ENCODE measurements around the gene ELAVL4. TPM values are rescaled to one million over a fixed set of nuclear protein-coding genes. Genes with fewer than 3 reads are reported as not detected.

ELAVL4 gene
- total and polyA plus RNA-seq, 2 of the 8 experiments (the other 6 are each of a cell fraction or from before 2014, with no cell fraction given), result 0.21 to 0.89 TPM

GRCh38 chr1:50095716-50096115 is 13.0 kb upstream of the ELAVL4 start:
- no peak for FAIRE-seq
- POLR2A ChIA-PET (ENCODE audit: partially characterized antibody), result no interaction called here
- Histone ChIP-seq H3K4me1 (replicated peaks in 1 of 4; ENCODE audit: control insufficient read depth in 3 of 4, insufficient read depth in 4 of 4, low read length in 3 of 4) (no peaks in the 10 kb centered on the region), H3K23ac (ENCODE audit: insufficient read length) (no peak overlapping the region), H4K20me1 (replicated peaks in 1 of 2; ENCODE audit: control insufficient read depth in 1 of 2, insufficient read depth in 2 of 2, low read length in 2 of 2) (no peaks in the 10 kb centered on the region), H4K5ac (ENCODE audit: insufficient read length, low read depth, low read length) (no peak overlapping the region), H3K9me3 (ENCODE audit: insufficient read depth in 2 of 2, low read depth in 1 of 2, low read length in 1 of 2) (peaks cover 5 to 20% of the 10 kb centered on the region in 2 experiments; a peak in 2 of 4 replicates), H3K9ac (replicated peaks in 1 of 4; ENCODE audit: extremely low read depth in 1 of 4, low read depth in 3 of 4, low read length in 3 of 4) (no peak overlapping the region), H2AFZ (ENCODE audit: low read length) (no peak overlapping the region), H2BK5ac (ENCODE audit: low read depth, low read length) (no peak overlapping the region), H3K27ac (ENCODE audit: low read depth, low read length) (no peak overlapping the region), H3K4me2 (ENCODE audit: insufficient read depth in 1 of 2, low read depth in 2 of 2, low read length in 2 of 2) (no peak overlapping the region), H3K14ac (ENCODE audit: insufficient read length) (no peak overlapping the region), H3K36me3 (ENCODE audit: control insufficient read depth in 2 of 4, insufficient read depth in 4 of 4, low read length in 3 of 4) (no peaks in the 10 kb centered on the region), H3K23me2 (ENCODE audit: low read depth, low read length) (no peaks in the 10 kb centered on the region), H4K8ac (ENCODE audit: extremely low read depth, insufficient read depth, low read length) (no peak overlapping the region), H2BK12ac (ENCODE audit: low read depth, low read length) (no peak overlapping the region), H2AK5ac (ENCODE audit: low read depth, low read length) (no peak overlapping the region), H3K27me3 (replicated peaks in 1 of 4; ENCODE audit: control insufficient read depth in 3 of 4, extremely low read depth in 1 of 4, insufficient read depth in 3 of 4, low read length in 3 of 4) (no peaks in the 10 kb centered on the region), H3K4ac (replicated peaks; ENCODE audit: insufficient read length, low read depth, low read length) (no peak overlapping the region), H4K91ac (replicated peaks; ENCODE audit: insufficient read length, low read length) (no peak overlapping the region), H3K79me1 (ENCODE audit: low read depth, low read length) (no peaks in the 10 kb centered on the region), H3K18ac (ENCODE audit: extremely low read depth, low read length) (no peak overlapping the region), H3K4me3 (ENCODE audit: extremely low read depth in 1 of 4, insufficient read depth in 2 of 4, low read depth in 3 of 4, low read length in 4 of 4) (no peak overlapping the region), H2BK20ac (ENCODE audit: low read length) (no peak overlapping the region), H3K56ac (replicated peaks; ENCODE audit: insufficient read length, low read depth, low read length) (no peak overlapping the region), H2BK120ac (replicated peaks; ENCODE audit: low read depth, low read length) (no peak overlapping the region), H3K79me2 (ENCODE audit: control insufficient read depth in 1 of 2, insufficient read depth in 2 of 2, low read length in 2 of 2) (no peaks in the 10 kb centered on the region), H2BK15ac (ENCODE audit: low read length) (no peak overlapping the region)
- TF ChIP-seq ATF3 (IDR thresholded peaks at IDR 0.05; ENCODE audit: insufficient read depth, low read depth, low read length) (no peak), NANOG (IDR thresholded peaks at IDR 0.05; ENCODE audit: insufficient read depth, low read depth, low read length, poor library complexity, severe bottlenecking) (no peak), ZNF274 (IDR thresholded peaks at IDR 0.05; ENCODE audit: borderline replicate concordance, extremely low read depth, low read length) (no peak), ASH2L (IDR thresholded peaks at IDR 0.05; ENCODE audit: low read length) (no peak), SP4 (IDR thresholded peaks at IDR 0.05; ENCODE audit: low read length) (no peak), KDM5A (IDR thresholded peaks at IDR 0.05; ENCODE audit: low read length) (no peak), CHD2 (IDR thresholded peaks at IDR 0.05; ENCODE audit: low read length) (no peak), TBP (IDR thresholded peaks at IDR 0.05; ENCODE audit: low read depth, low read length) (no peak), BACH1 (IDR thresholded peaks at IDR 0.05; ENCODE audit: low read length) (no peak), GABPA (IDR thresholded peaks at IDR 0.05; ENCODE audit: borderline replicate concordance, insufficient read depth, low read length) (no peak), CHD1 (IDR thresholded peaks at IDR 0.05; ENCODE audit: low read depth, low read length) (no peak), RFX5 (IDR thresholded peaks at IDR 0.05; ENCODE audit: borderline replicate concordance, low read depth, low read length) (no peak), POLR2AphosphoS5 (IDR thresholded peaks at IDR 0.05; ENCODE audit: low read depth, low read length) (no peak), KDM4A (IDR thresholded peaks at IDR 0.05; ENCODE audit: low read depth, low read length, severe bottlenecking) (no peak), SRF (IDR thresholded peaks at IDR 0.05; ENCODE audit: low read depth, low read length) (no peak)
- CTCF ChIA-PET (ENCODE audit: partially characterized antibody), result no interaction called here
- no peak for DNase-seq (ENCODE audit: low read depth in 1 of 2, low spot score in 2 of 2)
- WGBS, 2 experiments (ENCODE audit: extremely low coverage in 1 of 2, insufficient coverage in 1 of 2, insufficient read length in 1 of 2, insufficient replicate concordance in 2 of 2, low coverage in 1 of 2, low lambda C conversion rate in 2 of 2, missing lambda C conversion rate in 1 of 2), result 84% methylated on average over 3 of the region's 3 CpGs; no CpG with 5 or more reads in 1 of the 2 experiments
